Measurements from ENCODE around the gene CCR2.
"Not testable (repeated sequence)": the region's sequence is repeated elsewhere in the genome, so short reads cannot be mapped to it uniquely, and the experiment has no call there.

Gene CCR2

DNA sequence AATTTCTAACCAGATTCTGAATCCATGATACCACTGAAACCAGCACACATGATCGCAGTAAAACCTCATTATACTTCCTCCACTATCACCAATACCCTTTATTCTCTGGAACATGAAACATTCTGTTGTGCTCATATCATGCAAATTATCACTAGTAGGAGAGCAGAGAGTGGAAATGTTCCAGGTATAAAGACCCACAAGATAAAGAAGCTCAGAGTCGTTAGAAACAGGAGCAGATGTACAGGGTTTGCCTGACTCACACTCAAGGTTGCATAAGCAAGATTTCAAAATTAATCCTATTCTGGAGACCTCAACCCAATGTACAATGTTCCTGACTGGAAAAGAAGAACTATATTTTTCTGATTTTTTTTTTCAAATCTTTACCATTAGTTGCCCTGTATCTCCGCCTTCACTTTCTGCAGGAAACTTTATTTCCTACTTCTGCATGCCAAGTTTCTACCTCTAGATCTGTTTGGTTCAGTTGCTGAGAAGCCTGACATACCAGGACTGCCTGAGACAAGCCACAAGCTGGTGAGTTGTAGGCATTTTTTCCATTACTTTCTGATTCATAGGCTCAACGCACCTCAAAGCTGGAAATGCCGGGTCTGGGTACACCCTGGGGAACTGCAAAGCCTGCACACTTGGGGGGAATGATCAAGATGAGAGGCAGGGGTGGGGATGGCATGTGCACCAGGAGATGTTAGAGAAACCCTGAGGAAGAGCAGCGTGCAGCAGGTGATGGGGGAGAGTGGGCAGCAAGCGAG is at the start of gene CCR2:
Gene CCR2 (plus strand): TSS at position 465 of the 764 bp plus-strand sequence. CDS start 3,417 bp downstream, outside the sequence.
- no peak for DNase-seq

DNA sequence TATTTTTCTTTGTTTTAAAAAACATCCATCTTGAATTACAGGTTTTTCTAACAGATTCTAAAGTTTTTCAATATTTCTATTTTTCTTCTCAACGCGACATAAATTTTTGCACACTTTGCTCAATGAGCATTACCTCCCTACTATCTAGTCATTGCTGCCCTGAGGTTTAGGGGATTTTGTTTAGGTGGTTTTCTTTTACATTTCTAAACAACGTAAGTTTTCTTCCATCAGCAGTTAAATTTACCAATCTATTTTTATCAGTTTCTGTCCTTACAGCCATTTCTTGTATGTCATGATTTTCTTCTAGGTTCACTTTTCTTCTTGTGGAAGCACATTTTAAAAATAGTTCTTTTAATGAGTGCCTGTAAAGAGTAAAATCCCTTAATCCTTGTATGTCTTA is 49.2 kb upstream of the CCR2 start:
- DNase-seq = no peak

DNA sequence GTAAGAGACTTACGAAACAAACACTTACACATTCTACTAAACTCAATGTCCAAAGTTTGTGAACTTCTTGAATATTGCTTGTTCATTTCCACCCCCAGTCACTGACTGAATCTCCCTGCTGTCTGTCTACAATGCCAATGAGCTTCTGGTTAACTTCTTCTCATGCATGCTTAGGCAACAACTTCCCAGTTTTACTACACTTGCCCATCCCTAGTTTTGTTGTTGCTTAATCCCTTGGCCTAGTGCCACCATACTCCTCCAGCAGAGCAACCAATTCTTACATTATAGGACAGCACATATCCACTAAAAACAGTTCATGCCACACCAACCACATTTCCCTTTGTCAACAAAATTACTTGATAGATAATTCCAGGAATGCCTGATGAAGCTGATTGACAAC is 40.9 kb upstream of the CCR2 start:
- DNase-seq = no peak

DNA sequence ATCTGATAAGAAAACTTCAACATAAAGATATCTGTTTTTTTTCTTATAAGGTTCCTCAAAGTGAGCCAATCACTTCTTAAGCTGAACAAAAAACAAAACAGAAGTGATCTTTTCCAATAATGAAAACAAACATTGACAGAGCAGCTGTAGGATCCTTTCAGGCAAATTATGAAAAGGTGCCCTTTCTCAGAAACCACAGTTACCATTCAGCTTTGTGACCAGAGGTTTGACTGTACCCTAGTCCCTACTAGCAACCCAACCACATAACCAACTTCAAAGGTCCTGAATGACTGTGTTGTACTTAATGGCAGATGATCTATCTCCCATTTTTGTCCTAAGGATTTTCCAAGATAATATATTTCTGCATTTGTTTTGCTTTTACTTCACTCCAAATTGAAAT is 39.4 kb upstream of the CCR2 start:
- no peak for DNase-seq

DNA sequence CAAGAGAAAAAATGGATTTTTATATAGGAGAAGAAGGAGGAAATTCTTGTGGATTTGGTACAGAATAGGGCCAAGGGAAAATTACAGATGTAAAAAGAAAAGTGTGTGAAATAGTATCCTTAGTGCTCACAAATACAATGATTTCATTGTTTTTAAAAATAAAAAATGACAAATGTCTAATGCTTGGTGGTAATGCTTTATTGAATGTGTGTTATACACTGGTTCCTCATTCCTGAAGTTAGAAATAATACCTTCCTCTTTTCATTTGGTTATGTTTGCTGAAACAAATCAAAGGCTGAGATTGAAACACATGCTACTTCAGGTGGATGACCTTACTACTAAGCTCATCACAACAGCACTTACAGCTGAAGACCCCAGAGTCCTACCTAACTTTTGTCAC is 37.7 kb upstream of the CCR2 start:
- DNase-seq = no peak

DNA sequence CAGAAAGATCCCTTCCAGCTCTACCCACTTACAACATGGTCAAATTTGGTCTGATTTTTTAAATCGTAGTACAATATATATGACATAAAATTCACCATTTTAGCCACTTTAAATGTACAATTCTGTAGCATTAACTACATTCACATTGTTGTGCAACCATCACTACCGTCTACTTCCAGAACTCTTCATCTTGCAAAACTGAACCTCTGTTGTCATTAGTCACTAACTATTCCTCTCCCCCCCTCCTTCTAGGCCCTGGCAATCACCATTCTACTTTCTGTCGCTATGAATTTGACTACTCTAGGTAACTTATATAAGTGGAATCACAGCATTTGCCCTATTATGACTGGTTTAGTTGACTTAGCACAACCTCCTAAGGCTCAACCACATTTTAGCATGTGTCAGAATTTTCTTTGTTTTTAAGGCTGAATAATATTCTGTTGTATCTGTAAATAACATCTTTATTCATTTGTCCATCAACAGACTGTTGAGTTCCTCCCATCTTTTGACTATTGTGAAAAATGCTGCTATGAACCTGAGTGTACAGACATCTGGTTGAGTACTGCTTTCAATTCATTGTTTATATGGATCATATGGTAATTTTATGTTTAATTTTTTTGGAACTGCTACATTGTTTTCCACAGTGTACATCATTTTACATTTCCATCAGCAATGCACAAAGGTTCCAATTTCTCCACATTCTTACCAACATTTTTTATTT is 35.5 kb upstream of the CCR2 start:
- DNase-seq = no peak

DNA sequence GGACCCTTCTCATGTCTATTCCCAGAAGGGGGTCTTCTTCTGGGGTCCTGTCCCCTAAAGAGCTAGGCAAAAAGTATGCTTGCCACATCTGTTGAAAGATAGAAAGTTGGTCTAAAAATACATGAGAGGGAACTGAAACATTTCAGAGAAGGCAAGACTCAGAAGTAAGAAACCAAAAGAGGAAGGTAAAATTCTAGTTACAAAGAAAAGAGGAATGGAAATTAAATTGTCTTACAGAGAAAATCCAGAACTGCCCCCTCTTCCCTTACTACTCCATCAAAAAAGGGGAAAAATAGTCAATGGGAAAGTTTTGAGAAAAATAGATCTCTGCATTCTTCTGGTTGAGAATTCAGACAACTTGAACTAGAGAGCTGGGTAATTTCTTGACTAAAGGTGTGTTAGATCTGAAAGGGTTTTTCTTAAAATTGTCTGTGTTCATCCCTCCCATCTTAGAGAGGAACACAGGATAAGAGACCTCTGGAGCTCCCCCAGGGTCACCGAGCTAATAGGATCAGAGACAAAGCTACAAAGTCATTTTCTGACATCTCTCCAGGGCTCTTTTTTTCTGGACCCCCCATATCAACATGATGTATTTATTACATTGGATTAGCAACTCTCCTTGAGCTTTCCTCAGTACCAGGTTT is 32.3 kb upstream of the CCR2 start:
- DNase-seq = no peak

DNA sequence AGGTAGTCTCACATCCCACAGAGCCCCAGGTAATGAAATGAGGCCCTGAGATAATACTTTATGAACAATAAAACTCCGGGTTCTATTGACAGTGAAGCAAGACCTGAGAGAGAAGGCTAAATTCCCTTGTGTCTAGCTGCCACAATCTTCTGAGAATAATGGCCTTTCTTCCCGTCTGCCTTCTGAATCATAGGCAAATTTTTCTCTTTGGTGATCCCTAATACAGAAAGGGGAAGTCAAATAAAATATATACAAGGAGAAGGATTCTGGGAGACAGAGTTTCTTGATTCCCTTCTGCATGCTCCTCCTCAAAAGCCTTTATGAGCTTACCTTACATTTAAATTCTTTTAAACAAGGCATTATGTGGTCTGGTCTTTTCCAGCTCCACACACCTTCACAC is 29.9 kb upstream of the CCR2 start:
- no peak for DNase-seq

DNA sequence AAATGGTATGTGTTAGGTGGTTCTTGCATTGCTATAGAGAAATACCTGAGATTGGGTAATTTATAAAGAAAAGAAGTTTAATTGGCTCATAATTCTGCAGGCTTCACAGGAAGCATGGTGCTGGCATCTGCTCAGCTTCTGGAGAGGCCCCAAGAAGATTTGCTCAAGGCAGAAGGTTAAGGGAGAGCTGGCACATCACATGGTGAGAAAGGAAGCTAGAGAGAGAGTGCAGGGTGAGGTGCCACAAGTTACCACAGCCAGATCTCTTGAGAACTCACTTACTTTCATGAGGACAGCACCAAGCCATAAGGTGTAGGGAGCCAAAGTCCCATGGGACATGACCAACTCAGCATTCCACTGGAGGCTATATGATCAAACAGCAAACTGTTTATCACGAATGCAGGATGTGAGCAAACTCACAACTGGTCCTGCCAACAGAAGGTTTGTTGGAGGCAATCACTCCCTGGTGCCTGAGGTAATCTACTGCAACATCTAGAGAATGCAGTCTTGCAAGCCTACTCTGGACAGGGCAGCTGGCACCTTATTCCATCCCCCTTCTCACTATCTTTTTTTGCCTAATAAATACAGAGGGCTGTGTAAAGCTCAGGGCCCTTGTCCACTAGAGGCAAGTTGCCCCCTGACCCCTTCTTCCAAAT is 28.1 kb upstream of the CCR2 start:
- no peak for DNase-seq

DNA sequence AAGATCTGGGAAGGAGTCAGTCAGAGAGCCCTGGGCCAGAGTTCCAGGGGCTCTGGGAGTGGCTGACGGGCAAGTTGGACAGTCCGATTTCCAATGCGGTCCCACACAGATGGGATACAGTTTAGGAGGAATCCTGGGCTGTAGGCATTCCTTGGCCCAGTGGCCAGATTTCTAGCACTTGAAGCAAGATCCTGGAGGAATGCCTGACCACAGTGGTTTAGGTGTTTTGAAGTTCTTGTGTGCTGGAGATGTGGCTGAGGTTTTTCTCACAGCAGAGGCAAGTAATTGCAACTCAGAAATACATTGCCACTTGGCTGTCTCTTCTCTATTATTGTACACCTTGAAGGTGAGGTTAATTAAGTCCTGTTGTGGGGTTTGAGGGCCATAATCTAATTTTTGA is 23.2 kb upstream of the CCR2 start:
- DNase-seq = not testable (repeated sequence)

DNA sequence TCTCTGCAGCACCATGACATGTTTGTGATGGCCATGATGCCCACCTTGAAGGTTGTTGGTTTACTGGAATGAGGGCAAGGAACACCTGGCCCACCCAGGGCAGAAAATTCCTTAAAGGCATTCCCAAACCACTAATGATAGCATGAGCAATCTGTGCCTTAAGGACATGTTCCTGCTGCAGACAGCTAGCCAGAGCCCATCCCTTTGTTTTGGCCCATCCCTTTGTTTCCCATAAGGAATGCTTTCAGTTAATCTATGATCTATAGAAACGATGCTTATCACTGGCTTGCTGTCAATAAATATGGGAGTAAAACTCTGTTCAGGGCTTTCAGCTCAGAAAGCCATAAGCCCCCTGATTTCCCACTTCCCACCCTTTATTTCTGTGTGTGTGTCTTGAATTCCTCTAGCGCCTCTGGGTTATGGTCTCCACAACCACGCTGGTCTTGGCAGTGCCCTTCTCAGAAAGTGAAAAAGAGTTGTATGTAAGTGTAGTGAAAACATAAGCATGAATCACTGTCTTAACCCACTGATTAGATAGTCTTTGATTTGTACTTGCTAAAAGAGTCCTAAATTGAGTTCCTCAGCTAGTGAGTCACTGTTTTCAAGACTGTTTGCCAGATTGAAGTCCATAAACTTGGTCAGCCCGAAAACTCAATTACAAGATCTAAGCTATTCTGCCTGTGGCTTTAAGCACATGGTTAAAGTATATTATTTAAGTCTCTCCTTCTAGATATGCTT is 19.0 kb upstream of the CCR2 start:
- no peak for DNase-seq

DNA sequence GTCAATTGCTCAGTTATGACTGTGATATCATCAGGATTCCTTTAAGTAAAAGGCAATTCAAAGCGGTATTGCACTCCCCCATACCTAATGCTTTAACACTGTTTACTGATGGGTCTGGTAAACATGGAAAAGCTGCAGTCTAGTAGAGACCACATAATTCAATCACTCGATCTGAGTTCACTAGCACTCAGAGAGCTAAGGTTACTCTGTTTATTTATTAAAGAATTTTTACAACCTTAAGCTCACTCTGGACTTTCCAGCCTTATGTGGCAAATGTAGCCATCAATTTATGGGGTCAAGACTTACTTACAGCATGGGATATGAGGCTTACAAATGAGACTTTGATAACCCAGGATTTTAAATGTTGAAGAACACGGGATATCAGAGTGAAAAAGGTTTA is 18.4 kb upstream of the CCR2 start:
- DNase-seq = no peak

DNA sequence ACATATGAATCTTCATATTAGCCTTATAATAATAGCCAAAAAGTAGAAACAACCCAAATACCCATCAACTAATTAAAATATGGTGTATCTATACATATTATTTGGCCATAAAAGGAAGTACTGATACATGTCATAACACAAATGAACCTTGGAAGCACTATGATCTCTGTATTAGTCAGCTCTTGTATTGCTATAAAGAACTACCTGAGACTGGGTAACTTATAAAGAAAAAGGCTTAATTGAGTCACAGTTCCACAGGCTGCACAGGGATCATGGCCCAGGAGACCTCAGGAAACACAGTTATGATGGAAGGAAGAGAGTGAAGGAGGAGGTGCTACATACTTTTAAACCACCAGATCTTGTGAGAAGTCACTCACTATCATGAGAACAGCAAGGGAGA is 16.0 kb upstream of the CCR2 start:
- DNase-seq = no peak

DNA sequence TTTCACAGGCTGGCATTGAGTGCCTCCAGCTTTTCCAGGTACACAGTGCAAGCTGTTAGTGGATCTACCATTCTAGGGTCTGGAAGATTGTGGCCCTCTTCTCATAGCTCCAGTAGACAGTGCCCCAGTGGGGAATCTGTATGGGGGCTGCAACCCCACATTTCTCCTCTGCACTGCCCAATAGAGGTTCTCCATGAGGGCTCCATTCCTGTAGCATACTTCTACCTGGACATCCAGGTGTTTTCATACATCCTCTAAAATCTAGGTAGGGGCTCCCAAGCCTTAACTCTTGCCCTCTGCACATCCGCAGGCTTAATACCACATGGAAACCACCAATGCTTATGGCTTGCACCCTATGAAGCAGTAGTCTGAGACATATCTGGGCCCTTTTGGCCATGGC is 15.1 kb upstream of the CCR2 start:
- DNase-seq = no peak

DNA sequence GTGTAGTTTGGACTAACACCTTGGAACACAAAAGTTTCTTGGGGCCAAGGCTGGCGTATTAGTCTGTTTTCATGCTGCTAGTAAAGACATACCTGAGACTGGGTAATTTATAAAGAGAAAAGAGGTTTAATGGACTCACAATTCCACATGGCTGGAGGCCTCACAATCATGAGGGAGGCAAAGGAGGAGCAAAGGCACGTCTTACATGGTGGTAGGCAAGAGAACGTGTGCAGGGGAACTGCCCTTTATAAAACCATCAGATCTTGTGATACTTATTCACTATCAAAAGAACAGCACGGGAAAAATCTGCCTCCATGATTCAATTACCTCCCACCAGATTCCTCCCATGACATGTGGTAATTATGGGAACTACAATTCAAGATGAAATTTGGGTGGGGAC is 9.4 kb upstream of the CCR2 start:
- no peak for DNase-seq

DNA sequence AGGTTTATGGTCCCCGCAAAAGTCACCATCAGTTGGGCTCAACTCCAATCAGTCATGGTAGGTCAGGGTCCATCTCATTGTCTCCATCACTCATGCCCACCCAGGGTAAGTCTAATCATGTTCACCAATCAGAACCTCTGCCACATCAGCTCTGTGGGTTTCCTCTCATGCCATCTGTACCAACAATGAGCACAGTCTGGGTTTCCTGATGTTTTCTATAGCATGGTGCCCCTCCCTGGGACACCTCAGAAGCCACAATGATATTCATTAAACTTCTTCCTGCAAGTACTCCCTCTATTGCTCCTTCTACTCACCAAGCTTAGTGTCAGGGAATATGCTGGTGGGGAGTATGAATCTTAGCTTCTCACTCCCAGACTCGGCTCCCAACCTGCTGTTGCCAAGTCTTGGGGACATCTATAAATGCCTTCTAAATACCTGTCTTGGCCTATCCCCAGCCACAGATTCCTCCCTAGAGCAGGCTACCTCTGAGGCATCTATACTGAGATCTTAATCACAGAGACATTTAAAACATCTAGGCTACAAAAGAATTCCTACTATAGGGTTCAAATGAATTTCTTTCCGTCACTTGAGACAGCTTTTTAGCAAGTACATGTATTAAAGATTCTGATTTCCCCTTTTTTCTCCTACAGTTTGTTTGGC is 5.0 kb upstream of the CCR2 start:
- no peak for DNase-seq

DNA sequence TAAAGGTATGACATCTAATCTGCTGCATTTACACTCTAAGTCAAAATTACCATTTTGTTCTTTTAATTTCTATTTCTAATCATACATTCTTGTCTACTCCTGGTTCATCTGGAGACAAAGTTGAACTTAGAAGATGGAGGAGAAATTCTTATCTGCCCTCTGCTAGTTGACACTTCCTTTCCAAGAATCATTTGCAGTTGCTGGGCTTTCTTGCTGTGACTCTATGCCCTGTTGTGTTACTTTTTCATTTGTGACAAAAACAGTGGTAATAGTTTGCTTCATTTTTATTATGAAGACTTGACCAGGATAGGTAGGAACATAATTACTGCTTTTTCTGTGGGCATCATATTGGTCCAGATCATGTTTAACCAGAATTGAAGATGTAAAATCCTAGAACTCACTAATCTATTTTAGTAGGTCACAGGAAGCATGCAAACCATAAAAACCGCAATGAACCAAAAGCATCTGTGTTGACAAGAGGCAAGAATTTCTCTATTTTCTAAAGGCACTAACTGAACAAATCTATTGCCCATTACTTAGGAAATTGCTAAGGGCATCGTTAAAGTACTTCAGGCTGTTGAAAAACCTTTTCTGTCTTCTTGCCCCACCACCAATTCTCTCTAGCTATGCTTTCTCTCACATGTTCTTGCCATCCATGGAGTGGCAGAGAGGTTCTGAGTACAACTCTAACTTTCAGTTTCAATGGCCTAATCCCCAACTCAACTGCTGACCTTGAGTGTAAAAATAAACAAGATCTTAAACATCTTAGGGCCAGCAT is 4.2 kb upstream of the CCR2 start:
- no peak for DNase-seq

DNA sequence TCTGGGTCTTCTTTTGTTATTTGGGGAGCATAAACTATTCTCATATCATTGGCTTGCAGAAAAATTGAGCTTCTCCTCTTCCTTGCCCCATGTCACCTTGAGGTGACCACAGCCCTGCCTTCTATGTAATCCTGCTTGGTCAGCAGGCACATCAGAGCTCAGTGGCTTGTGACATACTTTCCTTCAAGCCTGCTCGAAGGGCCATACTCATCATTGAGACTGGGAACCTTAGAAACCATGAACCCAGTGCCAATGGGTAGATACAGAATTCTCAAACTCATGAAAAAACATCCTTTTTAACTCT is 3.7 kb upstream of the CCR2 start:
- DNase-seq = no peak

DNA sequence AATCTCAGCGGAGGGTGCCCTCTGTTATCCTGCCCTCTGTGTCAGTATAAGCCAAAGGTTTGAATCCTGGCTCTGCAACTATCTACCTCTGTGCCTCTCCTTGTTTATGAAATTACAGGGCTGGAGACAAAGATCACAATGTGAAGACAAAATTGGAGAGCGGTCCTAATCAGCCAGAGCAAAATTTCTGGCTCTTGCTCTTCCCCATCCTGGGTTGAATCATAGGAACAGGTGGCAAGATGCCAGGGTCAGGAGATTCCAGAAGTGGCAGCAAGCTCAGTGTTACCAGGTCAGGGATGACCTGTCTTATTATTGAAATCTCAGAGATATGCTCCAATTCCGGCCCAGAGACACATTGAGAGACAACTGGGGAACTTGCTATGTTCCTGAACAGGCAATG is 2.3 kb upstream of the CCR2 start:
- no peak for DNase-seq

DNA sequence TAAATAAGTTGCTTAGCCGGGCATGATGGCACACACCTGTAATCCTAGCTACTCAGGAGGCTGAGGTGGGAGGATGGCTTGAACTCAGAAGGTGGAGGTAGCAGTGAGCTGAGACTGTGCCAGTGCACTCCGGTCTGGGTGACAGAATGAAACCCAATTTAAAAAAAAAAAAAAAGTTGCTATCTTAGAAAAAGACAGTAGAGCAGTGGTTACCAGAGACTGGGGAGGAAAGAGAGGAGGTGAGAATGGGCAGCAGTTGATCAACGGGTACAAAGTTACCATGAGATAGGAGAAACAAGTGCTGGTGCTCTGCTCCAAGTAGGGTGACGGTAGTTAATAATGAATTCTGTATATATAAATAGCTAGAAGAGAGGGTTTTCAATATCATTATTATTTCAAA is 821 bp upstream of the CCR2 start:
- no peak for DNase-seq

DNA sequence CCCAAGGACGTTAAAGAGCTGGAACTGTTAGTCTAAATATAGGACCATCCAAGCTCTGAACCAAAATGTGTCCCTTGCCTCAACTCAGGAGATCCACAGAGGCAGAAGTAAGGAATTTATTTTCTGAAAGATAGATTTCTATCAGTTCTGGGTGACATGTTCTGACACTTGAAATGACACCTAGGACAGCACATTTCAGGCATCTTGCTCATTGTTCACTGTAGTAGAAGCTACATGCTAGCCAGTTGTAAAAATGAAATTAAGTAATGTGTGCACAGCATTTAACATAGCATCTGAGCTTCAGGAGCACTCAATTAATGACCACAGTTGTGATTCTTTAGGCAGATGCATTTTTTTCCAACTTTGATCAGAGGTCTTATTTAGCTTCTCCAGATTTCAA is 567 bp downstream of the CCR2 start:
- DNase-seq = no peak

DNA sequence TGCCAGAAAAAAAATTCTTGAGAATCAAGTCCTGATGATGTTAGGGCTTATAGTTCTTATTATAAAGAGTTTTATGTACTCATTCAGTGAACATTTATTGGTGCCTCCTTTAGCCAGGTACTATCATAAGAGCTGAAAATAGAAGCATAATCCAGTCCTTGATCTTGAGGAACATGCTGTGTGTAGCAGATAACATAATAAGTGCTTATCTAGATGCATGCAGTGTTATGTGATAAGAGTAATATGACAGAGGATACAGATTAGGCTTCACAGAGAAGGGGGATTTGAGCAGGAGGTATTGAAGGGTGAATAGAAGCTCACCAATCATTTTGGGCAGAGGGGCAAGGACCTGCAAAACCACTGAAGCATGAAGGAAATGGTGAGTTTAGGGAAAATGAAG is 1.1 kb downstream of the CCR2 start:
- no peak for DNase-seq

Measured in NCI-H2081 (cell line).